Prostate gland (tissue), 2 donors: ENCODE measurements around the gene LRRC59. TPM values are rescaled to one million over a fixed set of nuclear protein-coding genes. Genes with fewer than 3 reads are reported as not detected.
A peak's percentile ranks its signal among the peaks of the same experiment; 100 is the strongest.

Experiments used
- DNase-seq: peaks from one replicate; pipeline ENCODE4 v3.0.0-alpha.2; 2019; ENCODE audit warnings: low spot score
- H3K27ac ChIP-seq, 2 donors: fragments of 200-600 bp; sonication (generic); 2 replicates each; pipeline ENCODE4 v1.5.1; 2017 to 2019
- H3K27me3 ChIP-seq: fragments of 200-600 bp; sonication (generic); replicated peaks from 2 replicates; pipeline ENCODE4 v1.5.1; 2019; ENCODE audit not compliant: insufficient read depth
- H3K36me3 ChIP-seq, 2 donors: fragments of 200-600 bp; sonication (generic); 1 replicate in 1 of 2; 2 replicates in 1 of 2; pipeline versions ENCODE4 v1.5.1 to v1.8.1; 2017 to 2019
- H3K4me1 ChIP-seq: fragments of 200-600 bp; sonication (generic); replicated peaks from 2 replicates; pipeline ENCODE4 v1.5.1; 2019
- H3K4me3 ChIP-seq, 2 donors: fragments of 200-600 bp; sonication (generic); 2 replicates each; pipeline ENCODE4 v1.5.1; 2017 to 2019
- H3K9me3 ChIP-seq: fragments of 200-600 bp; sonication (generic); 2 replicates; pipeline ENCODE4 v1.5.1; 2017
- POLR2A ChIP-seq: fragments of 450-650 bp; IDR thresholded peaks from one replicate; pipeline ENCODE4 v1.6.1; 2016; ENCODE audit warnings: antibody characterized with exemption, mild to moderate bottlenecking
- POLR2AphosphoS5 ChIP-seq: sonication (generic); formaldehyde crosslinking; IDR thresholded peaks from one replicate; pipeline ENCODE4 v1.6.1; 2017; ENCODE audit warnings: antibody characterized with exemption
- WGBS: methylation state at CpG from one replicate; pipeline ENCODE4 v1.1.5; 2018; 5-methylcytosine and 5-hydroxymethylcytosine counted together
- intact Hi-C: fragments of 100-400 bp; cut with DNase I; formaldehyde crosslinking; loops from one replicate; pipeline ENCODE4 v1.14.2; 2022
- total RNA-seq, 2 donors: library from RNA; depleted of rRNA; stranded (reverse); fragments of >200 nt; gene quantifications; one replicate each; pipeline ENCODE4 v1.1.0, GENCODE V29; 2016
- TF ChIP-seq, protein P1 (sequence below), 4 experiments: fragments of 200-600 bp in 2 of 4; fragments of 450-650 bp in 2 of 4; sonication (generic) in 2 of 4; IDR thresholded peaks; 1 replicate in 3 of 4; 2 replicates in 1 of 4; pipeline ENCODE4 v1.5.1; 2016 to 2019; ENCODE audit warnings: antibody characterized with exemption in 4 of 4, mild to moderate bottlenecking in 2 of 4, moderate library complexity in 2 of 4

The LRRC59 gene
- total RNA-seq, result 10 to 100 TPM; 67.6 to 76.6 TPM

DNA sequence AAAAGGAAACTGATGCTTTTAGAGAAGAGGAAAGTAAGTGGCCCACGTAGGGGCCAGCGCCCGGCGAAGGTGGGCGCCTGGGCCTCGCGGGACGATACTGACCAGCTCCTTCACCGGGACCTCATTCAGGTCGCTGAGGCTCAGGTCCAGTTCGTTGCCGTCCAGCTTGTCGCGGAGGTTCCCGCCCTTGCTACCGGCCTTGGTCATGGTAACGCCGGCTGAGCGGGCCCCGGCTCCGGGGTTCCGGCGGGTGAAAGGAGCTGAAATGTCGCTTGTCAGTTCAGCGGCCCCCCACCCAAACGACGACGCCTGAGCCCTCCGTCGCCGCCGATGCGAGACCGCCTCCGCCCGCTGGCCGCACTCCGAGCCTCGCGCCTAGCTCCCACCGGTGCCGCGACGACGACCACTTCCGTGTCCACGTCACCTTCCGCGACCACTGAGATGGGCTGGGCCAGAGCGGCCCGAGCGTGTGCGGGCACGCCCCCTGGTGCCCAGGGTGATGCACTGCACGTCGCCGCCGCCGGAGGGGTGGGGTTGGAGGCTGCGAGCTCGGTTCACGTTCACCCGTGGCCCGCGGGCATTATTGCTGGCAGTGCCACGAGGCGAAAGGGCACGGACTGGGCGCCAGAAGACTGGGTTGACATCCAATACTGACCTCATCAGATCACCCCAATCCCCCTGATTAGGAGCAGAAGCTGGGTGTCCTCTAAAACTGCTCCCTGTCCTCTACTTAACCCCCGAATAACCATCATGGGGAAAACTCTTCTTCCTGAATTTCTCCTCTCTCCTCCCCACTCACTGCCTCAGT lies at the start of gene LRRC59:
TSS of gene LRRC59 (minus strand) at position 413 of the 808 bp plus-strand sequence. CDS start at position 207, 206 bp downstream.
- DNase-seq, result peak; percentile 76
- TF ChIP-seq POLR2A, result peak; percentile 47
- TF ChIP-seq, protein P1, sequence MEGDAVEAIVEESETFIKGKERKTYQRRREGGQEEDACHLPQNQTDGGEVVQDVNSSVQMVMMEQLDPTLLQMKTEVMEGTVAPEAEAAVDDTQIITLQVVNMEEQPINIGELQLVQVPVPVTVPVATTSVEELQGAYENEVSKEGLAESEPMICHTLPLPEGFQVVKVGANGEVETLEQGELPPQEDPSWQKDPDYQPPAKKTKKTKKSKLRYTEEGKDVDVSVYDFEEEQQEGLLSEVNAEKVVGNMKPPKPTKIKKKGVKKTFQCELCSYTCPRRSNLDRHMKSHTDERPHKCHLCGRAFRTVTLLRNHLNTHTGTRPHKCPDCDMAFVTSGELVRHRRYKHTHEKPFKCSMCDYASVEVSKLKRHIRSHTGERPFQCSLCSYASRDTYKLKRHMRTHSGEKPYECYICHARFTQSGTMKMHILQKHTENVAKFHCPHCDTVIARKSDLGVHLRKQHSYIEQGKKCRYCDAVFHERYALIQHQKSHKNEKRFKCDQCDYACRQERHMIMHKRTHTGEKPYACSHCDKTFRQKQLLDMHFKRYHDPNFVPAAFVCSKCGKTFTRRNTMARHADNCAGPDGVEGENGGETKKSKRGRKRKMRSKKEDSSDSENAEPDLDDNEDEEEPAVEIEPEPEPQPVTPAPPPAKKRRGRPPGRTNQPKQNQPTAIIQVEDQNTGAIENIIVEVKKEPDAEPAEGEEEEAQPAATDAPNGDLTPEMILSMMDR (IDR thresholded peaks at IDR 0.05), result peak; percentile 89 to 98 (median 96)
- peak; percentile 92 for TF ChIP-seq POLR2AphosphoS5
- Histone ChIP-seq H3K27ac (peak within 1 kb of the TSS; percentile 51 to 72), H3K9me3 (no peaks in the 10 kb centered on the region), H3K27me3 (no peaks in the 10 kb centered on the region), H3K4me3 (peak within 1 kb of the TSS; percentile 78 to 86), H3K4me1 (peaks cover 12% of the 10 kb centered on the region), H3K36me3 (peaks cover 4 to 16% of the 10 kb centered on the region in 2 donors)
- 1% methylated on average over 45 of the region's 70 CpGs for WGBS
- intact Hi-C loops, result no loop called here

DNA sequence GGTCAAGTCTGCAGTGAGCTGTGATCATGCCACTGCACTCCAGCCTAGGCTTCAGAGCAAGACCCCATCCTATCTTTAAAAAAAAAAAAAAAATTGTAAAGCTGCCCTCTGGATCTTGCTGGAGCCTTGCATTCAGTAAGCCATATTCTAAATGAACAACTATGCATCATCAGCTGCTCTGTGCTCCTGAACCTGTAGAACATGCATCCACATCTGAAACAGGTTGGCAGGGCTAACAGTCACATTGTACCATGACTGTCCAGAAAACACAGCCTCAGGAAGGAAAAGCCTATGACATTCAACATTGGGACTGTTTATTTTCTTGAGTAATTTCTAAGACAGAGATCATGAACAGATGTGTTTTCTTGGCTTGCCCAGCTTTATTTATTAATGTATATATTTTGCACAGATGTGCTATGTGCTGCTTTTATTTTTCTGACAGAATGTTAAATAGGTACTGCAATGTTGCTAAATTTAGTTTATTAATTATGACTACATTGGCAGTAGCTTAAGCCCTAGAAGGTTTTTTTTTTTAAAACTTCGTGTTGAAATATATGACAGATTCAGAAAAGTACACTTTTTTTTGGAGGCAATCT lies 48.5 kb upstream of the LRRC59 start:
- no peak overlapping the region for H3K27ac ChIP-seq
- H3K4me3 ChIP-seq, result no peak overlapping the region
- H3K9me3 ChIP-seq, result no peaks in the 10 kb centered on the region
- peaks cover 9% of the 10 kb centered on the region for H3K4me1 ChIP-seq
- H3K36me3 ChIP-seq, result no peaks in the 10 kb centered on the region
- WGBS, result 39% methylated on average over 1 of the region's 1 CpG
- H3K27me3 ChIP-seq, result no peaks in the 10 kb centered on the region
- TF ChIP-seq, protein P1 (IDR thresholded peaks at IDR 0.05), result no peak
- TF ChIP-seq POLR2AphosphoS5, result no peak
- TF ChIP-seq POLR2A, result no peak
- DNase-seq, result no peak
- intact Hi-C loops, result no loop called here

DNA sequence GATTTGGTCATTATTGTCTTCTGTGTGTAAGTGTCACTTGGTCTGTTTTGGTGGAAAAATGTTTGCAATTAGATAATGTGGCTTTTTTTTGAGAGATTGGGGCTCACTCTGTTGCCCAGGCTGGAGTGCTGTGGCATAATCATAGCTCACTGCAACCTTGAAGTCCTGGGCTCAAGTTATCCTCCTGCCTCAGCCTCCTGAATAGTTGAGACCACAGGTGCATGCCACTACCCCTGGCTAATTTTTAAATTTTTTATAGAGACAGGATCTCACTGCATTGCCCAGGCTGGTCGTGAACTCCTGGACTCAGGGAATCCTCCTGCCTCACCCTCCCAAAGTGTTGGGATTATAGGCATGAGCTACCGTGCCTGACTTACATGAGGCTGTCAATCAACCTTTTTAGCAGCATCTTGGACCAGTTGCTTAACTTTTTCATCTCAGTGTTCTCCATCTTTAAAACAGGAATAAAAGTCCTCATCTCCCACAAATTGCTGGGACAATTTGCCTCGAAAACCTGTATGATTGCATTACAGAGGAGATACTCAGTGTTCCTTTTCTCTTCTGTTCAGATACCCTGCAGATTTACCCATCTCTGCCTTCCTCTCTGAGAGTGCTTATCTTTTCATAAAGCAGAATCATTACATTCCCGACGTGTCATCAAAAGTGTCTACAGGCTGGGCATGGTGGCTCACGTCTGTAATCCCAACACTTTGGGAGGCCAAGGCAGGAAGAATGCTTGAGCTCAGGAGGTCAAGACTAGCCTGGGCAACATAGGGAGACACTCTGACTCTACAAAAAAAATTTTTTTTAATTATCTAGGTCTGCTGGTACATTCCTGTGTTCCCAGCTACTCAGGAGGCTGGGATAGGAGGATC lies 47.8 kb upstream of the LRRC59 start:
- no peak overlapping the region for H3K4me3 ChIP-seq
- H3K4me1 ChIP-seq, result peaks cover 16% of the 10 kb centered on the region
- WGBS, result 96% methylated on average over 6 of the region's 6 CpGs
- no peaks in the 10 kb centered on the region for H3K9me3 ChIP-seq
- H3K36me3 ChIP-seq, result no peaks in the 10 kb centered on the region
- no peak for TF ChIP-seq POLR2AphosphoS5
- no peaks in the 10 kb centered on the region for H3K27me3 ChIP-seq
- no peak for DNase-seq
- intact Hi-C loops, result no loop called here
- H3K27ac ChIP-seq, result no peak overlapping the region

DNA sequence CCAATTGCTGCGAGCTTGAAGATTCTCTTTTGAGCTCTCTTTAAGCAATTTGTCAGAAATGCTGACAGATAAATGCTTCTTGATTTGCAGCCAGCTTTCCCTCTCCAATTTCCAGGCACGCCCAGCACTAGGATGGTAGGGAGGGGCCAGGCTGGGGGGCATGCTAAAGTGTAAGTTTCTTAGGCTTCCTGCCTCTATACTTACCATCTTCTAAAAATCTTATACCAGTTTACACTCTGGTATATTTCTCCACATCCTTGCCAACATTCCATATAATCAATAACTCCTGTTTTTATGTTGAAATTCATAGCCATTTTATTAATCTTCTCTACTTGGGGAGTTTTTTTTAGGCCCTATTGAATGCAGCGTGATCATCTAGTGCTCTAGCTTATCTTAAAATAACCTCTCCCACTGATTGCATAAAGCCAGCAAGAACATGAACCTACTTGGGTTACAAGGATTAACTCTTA lies 46.2 kb upstream of the LRRC59 start:
- no peaks in the 10 kb centered on the region for H3K9me3 ChIP-seq
- WGBS, result 24% methylated on average over 3 of the region's 3 CpGs
- H3K4me1 ChIP-seq, result peaks cover 16% of the 10 kb centered on the region
- no peaks in the 10 kb centered on the region for H3K36me3 ChIP-seq
- TF ChIP-seq, protein P1 (IDR thresholded peaks at IDR 0.05), result no peak
- no peak for DNase-seq
- no peak overlapping the region for H3K4me3 ChIP-seq
- H3K27ac ChIP-seq, result peak overlapping the region in 1 of 2 donors; percentile 30
- H3K27me3 ChIP-seq, result no peaks in the 10 kb centered on the region
- intact Hi-C loops, result no loop called here
